Cardiac muscle cell (in vitro differentiated cells and primary cell): ENCODE measurements around the gene GSKIP. TPM values are rescaled to one million over a fixed set of nuclear protein-coding genes. Genes with fewer than 3 reads are reported as not detected.

ENCODE experiments used
- DNase-seq, 2 donors: peaks; one replicate each; pipeline versions ENCODE4 v3.0.0 to v3.0.0-alpha.2; 2010 to 2017; ENCODE audit warnings: low read depth in 1 of 2, low spot score in 1 of 2
- H3K27ac ChIP-seq: fragments of 200-600 bp; sonication (generic); 2 replicates; pipeline ENCODE4 v1.5.1; 2016
- H3K27me3 ChIP-seq: fragments of 200-600 bp; sonication (generic); 2 replicates; pipeline ENCODE4 v1.6.0; 2016; ENCODE audit warnings: control low read depth
- H3K36me3 ChIP-seq: fragments of 200-600 bp; sonication (generic); 2 replicates; pipeline ENCODE4 v1.5.1; 2016; ENCODE audit warnings: control low read depth
- H3K4me1 ChIP-seq: fragments of 200-600 bp; sonication (generic); 2 replicates; pipeline ENCODE4 v1.8.1; 2017; ENCODE audit warnings: low read depth, mild to moderate bottlenecking, mixed run types
- H3K4me3 ChIP-seq: fragments of 200-600 bp; sonication (generic); 2 replicates; pipeline ENCODE4 v1.5.1; 2016; ENCODE audit warnings: mild to moderate bottlenecking
- H3K9me3 ChIP-seq: fragments of 200-600 bp; sonication (generic); 2 replicates; pipeline ENCODE4 v1.5.1; 2017; ENCODE audit warnings: low read depth, mild to moderate bottlenecking, control low read depth
- polyA plus RNA-seq: library from polyadenylated mRNA; unstranded; fragments of >200 nt; fragmentation: Nextera tagmentation; extraction: Ambion mirVana; gene quantifications from 2 replicates; pipeline ENCODE4 v1.2.1, GENCODE V29; 2016
- total RNA-seq: library from RNA; depleted of rRNA; stranded (reverse); fragments of >200 nt; gene quantifications from 2 replicates; pipeline ENCODE4 v1.2.3, GENCODE V29; 2016
- TF ChIP-seq, protein P1 (sequence below): IDR thresholded peaks from 2 replicates; pipeline ENCODE4 v1.5.1; 2012; ENCODE audit warnings: low read depth, mild to moderate bottlenecking, low read length

GSKIP gene
- total and polyA plus RNA-seq, 2 experiments from 2014 or later, result 11.8 to 30.8 TPM

DNA sequence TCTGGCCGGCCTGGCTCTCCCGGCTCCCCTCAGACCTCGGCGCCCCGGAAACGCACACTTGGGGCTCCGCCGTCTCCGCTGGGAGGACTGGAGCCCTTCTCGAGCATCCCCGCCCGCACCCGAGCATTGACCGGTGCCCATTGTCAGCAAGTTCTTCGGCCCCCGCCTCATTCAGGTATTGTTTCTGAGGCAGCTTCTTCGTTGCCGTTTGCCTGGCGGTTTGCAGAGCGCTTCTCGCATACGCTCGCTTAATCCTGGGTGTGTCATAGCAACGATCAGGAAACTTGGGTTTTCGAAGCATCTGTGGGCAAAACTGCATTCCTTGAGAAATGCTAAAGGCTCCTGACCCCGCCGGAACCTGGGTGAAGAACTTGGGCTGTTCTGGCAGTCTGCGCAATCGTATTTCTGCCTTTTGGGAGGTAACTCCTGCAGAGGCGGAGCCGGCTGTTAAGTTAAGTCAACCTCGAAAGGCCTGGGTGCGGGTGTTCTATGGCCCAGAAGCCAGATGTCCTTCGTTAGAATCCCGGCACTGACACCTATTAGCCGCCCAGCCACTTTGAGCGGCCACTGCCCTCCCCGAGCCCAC lies 518 bp downstream of the GSKIP start:
- Histone ChIP-seq H3K4me3 (peak overlapping the region; percentile 76), H3K4me1 (peaks cover 11% of the 10 kb centered on the region), H3K9me3 (no peaks in the 10 kb centered on the region), H3K27ac (peak overlapping the region; percentile 95), H3K36me3 (no peaks in the 10 kb centered on the region), H3K27me3 (no peaks in the 10 kb centered on the region)
- TF ChIP-seq, protein P1, sequence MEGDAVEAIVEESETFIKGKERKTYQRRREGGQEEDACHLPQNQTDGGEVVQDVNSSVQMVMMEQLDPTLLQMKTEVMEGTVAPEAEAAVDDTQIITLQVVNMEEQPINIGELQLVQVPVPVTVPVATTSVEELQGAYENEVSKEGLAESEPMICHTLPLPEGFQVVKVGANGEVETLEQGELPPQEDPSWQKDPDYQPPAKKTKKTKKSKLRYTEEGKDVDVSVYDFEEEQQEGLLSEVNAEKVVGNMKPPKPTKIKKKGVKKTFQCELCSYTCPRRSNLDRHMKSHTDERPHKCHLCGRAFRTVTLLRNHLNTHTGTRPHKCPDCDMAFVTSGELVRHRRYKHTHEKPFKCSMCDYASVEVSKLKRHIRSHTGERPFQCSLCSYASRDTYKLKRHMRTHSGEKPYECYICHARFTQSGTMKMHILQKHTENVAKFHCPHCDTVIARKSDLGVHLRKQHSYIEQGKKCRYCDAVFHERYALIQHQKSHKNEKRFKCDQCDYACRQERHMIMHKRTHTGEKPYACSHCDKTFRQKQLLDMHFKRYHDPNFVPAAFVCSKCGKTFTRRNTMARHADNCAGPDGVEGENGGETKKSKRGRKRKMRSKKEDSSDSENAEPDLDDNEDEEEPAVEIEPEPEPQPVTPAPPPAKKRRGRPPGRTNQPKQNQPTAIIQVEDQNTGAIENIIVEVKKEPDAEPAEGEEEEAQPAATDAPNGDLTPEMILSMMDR, result no peak
- DNase-seq, result peak; percentile 58 to 69

DNA sequence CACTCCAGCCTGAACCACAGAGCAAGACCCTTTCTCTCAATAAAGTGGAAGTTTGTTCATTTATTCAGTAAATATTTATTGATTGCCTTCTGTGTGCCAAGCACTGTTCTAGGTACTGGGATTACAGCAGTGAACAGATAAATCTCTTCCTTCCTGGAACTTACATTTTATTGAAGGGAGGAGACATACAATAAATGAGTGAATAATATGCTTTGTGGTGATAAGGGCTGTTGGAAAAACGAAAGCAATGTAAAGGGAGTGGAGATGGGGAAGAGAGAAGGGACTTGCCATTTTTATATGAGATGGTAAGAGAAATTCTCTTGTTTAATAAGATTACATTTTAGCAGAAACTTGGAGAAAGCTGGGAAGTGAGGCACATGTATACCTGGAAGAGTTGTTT lies 1.6 kb downstream of the GSKIP start:
- Histone ChIP-seq H3K9me3 (no peaks in the 10 kb centered on the region), H3K36me3 (no peaks in the 10 kb centered on the region), H3K27me3 (no peaks in the 10 kb centered on the region), H3K27ac (no peak overlapping the region), H3K4me3 (no peak overlapping the region), H3K4me1 (peaks cover 11% of the 10 kb centered on the region)
- DNase-seq, result no peak
- TF ChIP-seq, protein P1, result no peak

- H3K4me1 ChIP-seq, result no peaks in the 10 kb centered on the region
- no peak overlapping the region for H3K4me3 ChIP-seq
- no peaks in the 10 kb centered on the region for H3K27me3 ChIP-seq
- H3K9me3 ChIP-seq, result no peaks in the 10 kb centered on the region
- TF ChIP-seq, protein P1, result no peak
- no peak for DNase-seq
- H3K36me3 ChIP-seq, result no peaks in the 10 kb centered on the region
- no peak overlapping the region for H3K27ac ChIP-seq
Observed at GRCh38 chr14:96368534-96368933, 5.2 kb downstream of the GSKIP start.

GRCh38 chr14:96370528-96370927 lies 7.2 kb downstream of the GSKIP start:
- TF ChIP-seq, protein P1, result no peak
- DNase-seq, result no peak
- Histone ChIP-seq H3K4me1 (no peaks in the 10 kb centered on the region), H3K4me3 (no peak overlapping the region), H3K36me3 (no peaks in the 10 kb centered on the region), H3K9me3 (no peaks in the 10 kb centered on the region), H3K27ac (no peak overlapping the region), H3K27me3 (no peaks in the 10 kb centered on the region)

DNA sequence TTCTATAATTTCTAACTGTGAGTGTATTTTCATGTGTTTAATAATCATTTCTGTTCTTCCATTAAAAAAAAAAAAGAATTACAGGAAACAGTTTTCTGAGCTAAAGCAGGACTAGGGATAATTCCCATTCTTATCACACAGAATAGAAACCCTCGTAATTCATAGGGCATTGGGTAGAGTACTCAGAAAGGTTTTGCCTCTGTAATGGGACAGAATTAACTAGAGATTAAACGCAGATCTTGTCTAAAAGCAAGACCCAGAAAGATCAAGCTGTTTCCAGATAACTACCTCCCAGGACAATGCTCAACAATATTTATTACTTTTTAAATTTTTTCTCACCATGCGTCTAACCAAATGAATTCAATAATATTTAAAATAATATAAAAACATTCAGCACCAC lies 10.2 kb downstream of the GSKIP start:
- no peaks in the 10 kb centered on the region for H3K9me3 ChIP-seq
- no peaks in the 10 kb centered on the region for H3K27me3 ChIP-seq
- TF ChIP-seq, protein P1, result no peak
- H3K4me3 ChIP-seq, result no peak overlapping the region
- H3K36me3 ChIP-seq, result no peaks in the 10 kb centered on the region
- no peaks in the 10 kb centered on the region for H3K4me1 ChIP-seq
- DNase-seq, result no peak
- no peak overlapping the region for H3K27ac ChIP-seq
